ENCODE measurements around the gene AP2M1.

DNA sequence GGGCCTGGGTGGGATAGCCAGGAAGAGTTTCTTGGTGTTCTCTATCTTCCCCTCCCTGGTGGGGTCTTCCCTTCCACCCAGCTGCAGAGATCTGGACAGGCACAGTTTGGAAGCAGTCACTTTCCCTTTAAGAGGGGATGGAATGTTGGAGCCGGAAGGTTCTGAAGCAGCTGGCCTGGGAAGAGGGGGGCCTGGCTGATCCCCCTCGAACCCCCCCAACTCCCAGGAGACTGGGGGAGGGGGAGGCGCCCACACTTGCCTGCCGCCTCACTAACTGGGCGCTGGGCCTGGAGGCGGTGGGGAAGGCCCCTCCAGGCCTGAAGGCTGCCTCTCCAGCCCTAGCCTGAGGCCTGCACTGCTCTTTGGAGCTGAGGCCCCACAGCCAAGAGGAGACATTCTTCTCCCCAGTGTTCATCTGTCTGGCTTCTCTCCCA, 18.1 kb upstream of the AP2M1 start:
- TF ChIP-seq, protein P1, sequence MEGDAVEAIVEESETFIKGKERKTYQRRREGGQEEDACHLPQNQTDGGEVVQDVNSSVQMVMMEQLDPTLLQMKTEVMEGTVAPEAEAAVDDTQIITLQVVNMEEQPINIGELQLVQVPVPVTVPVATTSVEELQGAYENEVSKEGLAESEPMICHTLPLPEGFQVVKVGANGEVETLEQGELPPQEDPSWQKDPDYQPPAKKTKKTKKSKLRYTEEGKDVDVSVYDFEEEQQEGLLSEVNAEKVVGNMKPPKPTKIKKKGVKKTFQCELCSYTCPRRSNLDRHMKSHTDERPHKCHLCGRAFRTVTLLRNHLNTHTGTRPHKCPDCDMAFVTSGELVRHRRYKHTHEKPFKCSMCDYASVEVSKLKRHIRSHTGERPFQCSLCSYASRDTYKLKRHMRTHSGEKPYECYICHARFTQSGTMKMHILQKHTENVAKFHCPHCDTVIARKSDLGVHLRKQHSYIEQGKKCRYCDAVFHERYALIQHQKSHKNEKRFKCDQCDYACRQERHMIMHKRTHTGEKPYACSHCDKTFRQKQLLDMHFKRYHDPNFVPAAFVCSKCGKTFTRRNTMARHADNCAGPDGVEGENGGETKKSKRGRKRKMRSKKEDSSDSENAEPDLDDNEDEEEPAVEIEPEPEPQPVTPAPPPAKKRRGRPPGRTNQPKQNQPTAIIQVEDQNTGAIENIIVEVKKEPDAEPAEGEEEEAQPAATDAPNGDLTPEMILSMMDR (IDR thresholded peaks at IDR 0.05; ENCODE audit: extremely low read depth in 1 of 2, insufficient read depth in 1 of 2, low read depth in 1 of 2, low read length in 2 of 2) = no peak
- TF ChIP-seq POLR2A (IDR thresholded peaks at IDR 0.05; ENCODE audit: low read depth, low read length) = no peak
- no peak for TF ChIP-seq JUN (IDR thresholded peaks at IDR 0.05; ENCODE audit: borderline replicate concordance, insufficient read depth, insufficient read length, low read depth)
- TF ChIP-seq, protein P2, sequence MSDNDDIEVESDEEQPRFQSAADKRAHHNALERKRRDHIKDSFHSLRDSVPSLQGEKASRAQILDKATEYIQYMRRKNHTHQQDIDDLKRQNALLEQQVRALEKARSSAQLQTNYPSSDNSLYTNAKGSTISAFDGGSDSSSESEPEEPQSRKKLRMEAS (IDR thresholded peaks at IDR 0.05; ENCODE audit: insufficient read depth, insufficient read length) = no peak
- TF ChIP-seq POLR2AphosphoS5 (IDR thresholded peaks at IDR 0.05; ENCODE audit: insufficient read depth, low read depth, low read length) = no peak
- TF ChIP-seq MYC (IDR thresholded peaks at IDR 0.05; ENCODE audit: low read depth, low read length) = no peak
- TF ChIP-seq EZH2 (IDR thresholded peaks at IDR 0.05; ENCODE audit: borderline replicate concordance, low read depth, low read length, severe bottlenecking) = no peak
- TF ChIP-seq FOS (IDR thresholded peaks at IDR 0.05; ENCODE audit: borderline replicate concordance, insufficient read depth, low read length) = no peak
- no peak for TF ChIP-seq GATA2 (IDR thresholded peaks at IDR 0.05; ENCODE audit: insufficient read depth, insufficient read length, low read depth, low read length)

Data from endothelial cell of umbilical vein (primary cell).